Measurements from ENCODE around the gene ZBTB24. TPM values are rescaled to one million over a fixed set of nuclear protein-coding genes. Genes with fewer than 3 reads are reported as not detected.
"Not testable (repeated sequence)": the region's sequence is repeated elsewhere in the genome, so short reads cannot be mapped to it uniquely, and the experiment has no call there.

Gene ZBTB24
- total RNA-seq, 1 donor from 2014 or later = 3.6 TPM

GRCh38 chr6:109465772-109466171 is 17.2 kb downstream of the ZBTB24 start:
- no peak for TF ChIP-seq CTCF (conservative IDR thresholded peaks at IDR 0.05; ENCODE audit: low read depth, low read length)
- no peak for DNase-seq (ENCODE audit: low read depth)
- H3K4me3 ChIP-seq (ENCODE audit: low read depth, low read length) = no peak overlapping the region

GRCh38 chr6:109461733-109462526 is 21.1 kb downstream of the ZBTB24 start:
- DNase-seq (ENCODE audit: low read depth) = no peak
- TF ChIP-seq CTCF (conservative IDR thresholded peaks at IDR 0.05; ENCODE audit: low read depth, low read length) = no peak
- H3K4me3 ChIP-seq (ENCODE audit: low read depth, low read length) = no peak overlapping the region

- not testable (repeated sequence) for H3K4me3 ChIP-seq (ENCODE audit: low read depth, low read length); DNase-seq (ENCODE audit: low read depth)
Measured at GRCh38 chr6:109461205-109461604, 21.8 kb downstream of the ZBTB24 start.

GRCh38 chr6:109460161-109460829 is 22.7 kb downstream of the ZBTB24 start:
- H3K4me3 ChIP-seq (ENCODE audit: low read depth, low read length) = no peak overlapping the region
- DNase-seq (ENCODE audit: low read depth) = no peak
- no peak for TF ChIP-seq CTCF (conservative IDR thresholded peaks at IDR 0.05; ENCODE audit: low read depth, low read length)

- no peak overlapping the region for H3K4me3 ChIP-seq (ENCODE audit: low read depth, low read length)
- no peak for TF ChIP-seq CTCF (conservative IDR thresholded peaks at IDR 0.05; ENCODE audit: low read depth, low read length)
- DNase-seq (ENCODE audit: low read depth) = no peak
Measured at GRCh38 chr6:109458774-109459531, 24.1 kb downstream of the ZBTB24 start.

- no peak for DNase-seq (ENCODE audit: low read depth)
- H3K4me3 ChIP-seq (ENCODE audit: low read depth, low read length) = no peak overlapping the region
- no peak for TF ChIP-seq CTCF (conservative IDR thresholded peaks at IDR 0.05; ENCODE audit: low read depth, low read length)
Measured at GRCh38 chr6:109457562-109457996, 25.4 kb downstream of the ZBTB24 start.
